H9 (cell line): Measurements from ENCODE around the gene MARCHF10. TPM values are rescaled to one million over a fixed set of nuclear protein-coding genes. Genes with fewer than 3 reads are reported as not detected.

Source experiments
- DNase-seq: peaks from one replicate; pipeline ENCODE4 v3.0.0-alpha.2; 2017
- H2AFZ ChIP-seq: one replicate; pipeline ENCODE4 v1.6.1; 2013; ENCODE audit warnings: mild to moderate bottlenecking, low read length, control low read depth, moderate library complexity
- H2AK5ac ChIP-seq: 2 replicates; pipeline ENCODE4 v1.6.1; 2013; ENCODE audit warnings: low read length, control low read depth, mixed read lengths; ENCODE audit not compliant: insufficient read length
- H2BK120ac ChIP-seq: one replicate; pipeline ENCODE4 v1.6.1; 2013; ENCODE audit warnings: low read depth, mild to moderate bottlenecking, low read length, control low read depth, inconsistent platforms; ENCODE audit not compliant: poor library complexity, severe bottlenecking
- H2BK12ac ChIP-seq: 2 replicates; pipeline ENCODE4 v1.6.1; 2013; ENCODE audit warnings: low read length, control low read depth, mixed read lengths, low read depth; ENCODE audit not compliant: insufficient read length
- H2BK15ac ChIP-seq: 2 replicates; pipeline ENCODE4 v1.6.1; 2013; ENCODE audit warnings: low read depth, low read length, control low read depth
- H2BK20ac ChIP-seq: one replicate; pipeline ENCODE4 v1.6.1; 2013; ENCODE audit warnings: low read depth, mild to moderate bottlenecking, low read length, control low read depth, inconsistent platforms; ENCODE audit not compliant: poor library complexity, severe bottlenecking
- H2BK5ac ChIP-seq: 2 replicates; pipeline ENCODE4 v1.6.1; 2013; ENCODE audit warnings: low read length, control low read depth, mixed read lengths; ENCODE audit not compliant: insufficient read length
- H3K14ac ChIP-seq: 2 replicates; pipeline ENCODE4 v1.6.1; 2013; ENCODE audit warnings: low read length, control low read depth; ENCODE audit not compliant: insufficient read depth
- H3K18ac ChIP-seq: 2 replicates; pipeline ENCODE4 v1.6.1; 2013; ENCODE audit warnings: low read depth, mild to moderate bottlenecking, mixed read lengths, low read length, control low read depth; ENCODE audit not compliant: insufficient read length
- H3K23ac ChIP-seq: 2 replicates; pipeline ENCODE4 v1.6.1; 2013; ENCODE audit warnings: low read length, control low read depth, mixed read lengths, low read depth; ENCODE audit not compliant: insufficient read length
- H3K23me2 ChIP-seq: 2 replicates; pipeline ENCODE4 v1.6.1; 2013; ENCODE audit warnings: low read depth, mild to moderate bottlenecking, mixed read lengths, low read length, control low read depth; ENCODE audit not compliant: insufficient read length, poor library complexity, severe bottlenecking
- H3K27ac ChIP-seq: 2 replicates; pipeline ENCODE4 v1.5.1; 2013; ENCODE audit warnings: low read length, control low read depth, mixed read lengths, low read depth; ENCODE audit not compliant: insufficient read length
- H3K27me3 ChIP-seq: 2 replicates; pipeline ENCODE4 v1.6.1; 2013; ENCODE audit warnings: low read length, control low read depth, inconsistent platforms; ENCODE audit not compliant: insufficient read depth
- H3K4ac ChIP-seq: 2 replicates; pipeline ENCODE4 v1.6.1; 2013; ENCODE audit warnings: low read depth, mild to moderate bottlenecking, control low read depth, inconsistent platforms, low read length, moderate library complexity
- H3K4me1 ChIP-seq: 2 replicates; pipeline ENCODE4 v1.6.1; 2013; ENCODE audit warnings: low read length, control low read depth, inconsistent platforms; ENCODE audit not compliant: insufficient read depth
- H3K4me2 ChIP-seq: 2 replicates; pipeline ENCODE4 v1.6.1; 2013; ENCODE audit warnings: low read length, control low read depth, mixed read lengths; ENCODE audit not compliant: insufficient read length, insufficient read depth
- H3K56ac ChIP-seq: 2 replicates; pipeline ENCODE4 v1.6.1; 2013; ENCODE audit warnings: low read depth, mild to moderate bottlenecking, mixed read lengths, low read length, control low read depth; ENCODE audit not compliant: insufficient read length
- H3K79me1 ChIP-seq: 2 replicates; pipeline ENCODE4 v1.6.1; 2013; ENCODE audit warnings: low read depth, mild to moderate bottlenecking, moderate library complexity, low read length, control low read depth, inconsistent platforms; ENCODE audit not compliant: insufficient read depth, poor library complexity, severe bottlenecking
- H3K79me2 ChIP-seq: 2 replicates; pipeline ENCODE4 v1.6.1; 2013; ENCODE audit warnings: low read length, control low read depth, inconsistent platforms; ENCODE audit not compliant: insufficient read depth
- H3K9ac ChIP-seq: 2 replicates; pipeline ENCODE4 v1.6.1; 2013; ENCODE audit warnings: low read length, control low read depth, mixed read lengths; ENCODE audit not compliant: insufficient read length; ENCODE audit errors: extremely low read depth
- H3K9me3 ChIP-seq: one replicate; pipeline ENCODE4 v1.6.1; 2013; ENCODE audit warnings: low read depth, low read length, inconsistent platforms; ENCODE audit not compliant: control insufficient read depth
- H3T11ph ChIP-seq: one replicate; pipeline ENCODE4 v1.6.1; 2013; ENCODE audit warnings: mild to moderate bottlenecking, low read length, control low read depth, inconsistent platforms
- H4K20me1 ChIP-seq: one replicate; pipeline ENCODE4 v1.6.1; 2013; ENCODE audit not compliant: control insufficient read depth, insufficient read length, insufficient read depth
- H4K5ac ChIP-seq: 2 replicates; pipeline ENCODE4 v1.6.1; 2013; ENCODE audit warnings: low read depth, mild to moderate bottlenecking, mixed read lengths, low read length, control low read depth; ENCODE audit not compliant: insufficient read length
- H4K8ac ChIP-seq: replicated peaks from 2 replicates; pipeline ENCODE4 v1.6.1; 2013; ENCODE audit warnings: low read length, control low read depth, mixed read lengths, low read depth; ENCODE audit not compliant: insufficient read length
- H4K91ac ChIP-seq: 2 replicates; pipeline ENCODE4 v1.6.1; 2013; ENCODE audit warnings: low read depth, mild to moderate bottlenecking, moderate library complexity, mixed read lengths, low read length, control low read depth; ENCODE audit not compliant: insufficient read length
- H3K27ac Mint-ChIP-seq, 3 experiments: 2 replicates in 2 of 3; 3 replicates in 1 of 3; pipeline ENCODE4 v1.8.0; 2020 to 2021; ENCODE audit warnings: mixed read lengths in 3 of 3, mild to moderate bottlenecking in 1 of 3, moderate library complexity in 1 of 3
- H3K27me3 Mint-ChIP-seq: 2 replicates; pipeline ENCODE4 v1.8.0; 2021; ENCODE audit warnings: low read depth, mild to moderate bottlenecking, moderate library complexity, mixed read lengths
- H3K36me3 Mint-ChIP-seq, 3 experiments: 2 replicates in 2 of 3; 3 replicates in 1 of 3; pipeline ENCODE4 v1.8.0; 2020 to 2021; ENCODE audit warnings: low read depth in 3 of 3, mixed read lengths in 3 of 3; ENCODE audit not compliant: insufficient read depth in 1 of 3
- H3K4me1 Mint-ChIP-seq, 2 experiments: 2 replicates each; pipeline ENCODE4 v1.8.0; 2020; ENCODE audit warnings: mixed read lengths in 2 of 2
- H3K4me3 Mint-ChIP-seq, 2 experiments: 2 replicates in 1 of 2; 3 replicates in 1 of 2; pipeline ENCODE4 v1.8.0; 2020 to 2021; ENCODE audit warnings: mild to moderate bottlenecking in 2 of 2, mixed read lengths in 2 of 2, moderate library complexity in 1 of 2
- H3K9me3 Mint-ChIP-seq, 2 experiments: 2 replicates in 1 of 2; 3 replicates in 1 of 2; pipeline ENCODE4 v1.8.0; 2020; ENCODE audit warnings: mild to moderate bottlenecking in 2 of 2, mixed read lengths in 2 of 2, moderate library complexity in 1 of 2
- WGBS: extraction: QIAGEN DNeasy Blood & Tissue Kit; methylation state at CpG from one replicate; pipeline ENCODE4 v1.1.7; 2013; ENCODE audit warnings: missing lambda C conversion rate, low lambda C conversion rate, mixed read lengths; ENCODE audit not compliant: insufficient read length; ENCODE audit errors: extremely low coverage; 5-methylcytosine and 5-hydroxymethylcytosine counted together
- total RNA-seq: library from RNA; stranded (reverse); gene quantifications from 2 replicates; pipeline ENCODE4 v1.2.1, GENCODE V29; 2021
- TF ChIP-seq, protein P1 (sequence below): fragments of 200-600 bp; sonication (generic); conservative IDR thresholded peaks from 3 replicates; pipeline ENCODE4 v1.8.0; 2021; ENCODE audit warnings: antibody characterized with exemption, mild to moderate bottlenecking

Gene MARCHF10
- total RNA-seq, 1 experiment from 2014 or later: not detected

GRCh38 chr17:62809656-62810055 lies 1.5 kb upstream of the MARCHF10 start:
- Histone ChIP-seq H2BK15ac (no peak overlapping the region), H3K27ac (no peak overlapping the region), H4K20me1 (no peaks in the 10 kb centered on the region), H3K79me1 (no peaks in the 10 kb centered on the region), H2BK5ac (no peak overlapping the region), H4K8ac (no peak overlapping the region), H3K4me1 (no peaks in the 10 kb centered on the region), H2BK12ac (no peak overlapping the region), H3K14ac (no peak overlapping the region), H2AFZ (no peak overlapping the region), H4K5ac (no peak overlapping the region), H3K56ac (no peak overlapping the region), H4K91ac (no peak overlapping the region), H3K4ac (no peak overlapping the region), H3K9me3 (no peaks in the 10 kb centered on the region), H3K23ac (no peak overlapping the region), H3K27me3 (no peaks in the 10 kb centered on the region), H2BK120ac (no peak overlapping the region), H3K79me2 (no peaks in the 10 kb centered on the region), H3K18ac (no peak overlapping the region), H3K23me2 (peaks cover 3% of the 10 kb centered on the region), H2BK20ac (no peak overlapping the region), H3T11ph (no peak overlapping the region), H2AK5ac (no peak overlapping the region), H3K4me2 (no peak overlapping the region), H3K9ac (no peak overlapping the region)
- Mint-ChIP-seq H3K4me3 (no peak overlapping the region), H3K36me3 (peaks cover 0 to 9% (median 4%) of the 10 kb centered on the region in 3 experiments; a peak in 5 of 7 replicates), H3K27ac (no peak overlapping the region), H3K9me3 (peaks cover 10% of the 10 kb centered on the region in 2 experiments; a peak in 4 of 5 replicates), H3K4me1 (peaks cover 16 to 24% of the 10 kb centered on the region in 2 experiments), H3K27me3 (peaks cover 2% of the 10 kb centered on the region)
- TF ChIP-seq, protein P1, sequence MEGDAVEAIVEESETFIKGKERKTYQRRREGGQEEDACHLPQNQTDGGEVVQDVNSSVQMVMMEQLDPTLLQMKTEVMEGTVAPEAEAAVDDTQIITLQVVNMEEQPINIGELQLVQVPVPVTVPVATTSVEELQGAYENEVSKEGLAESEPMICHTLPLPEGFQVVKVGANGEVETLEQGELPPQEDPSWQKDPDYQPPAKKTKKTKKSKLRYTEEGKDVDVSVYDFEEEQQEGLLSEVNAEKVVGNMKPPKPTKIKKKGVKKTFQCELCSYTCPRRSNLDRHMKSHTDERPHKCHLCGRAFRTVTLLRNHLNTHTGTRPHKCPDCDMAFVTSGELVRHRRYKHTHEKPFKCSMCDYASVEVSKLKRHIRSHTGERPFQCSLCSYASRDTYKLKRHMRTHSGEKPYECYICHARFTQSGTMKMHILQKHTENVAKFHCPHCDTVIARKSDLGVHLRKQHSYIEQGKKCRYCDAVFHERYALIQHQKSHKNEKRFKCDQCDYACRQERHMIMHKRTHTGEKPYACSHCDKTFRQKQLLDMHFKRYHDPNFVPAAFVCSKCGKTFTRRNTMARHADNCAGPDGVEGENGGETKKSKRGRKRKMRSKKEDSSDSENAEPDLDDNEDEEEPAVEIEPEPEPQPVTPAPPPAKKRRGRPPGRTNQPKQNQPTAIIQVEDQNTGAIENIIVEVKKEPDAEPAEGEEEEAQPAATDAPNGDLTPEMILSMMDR: no peak
- DNase-seq: no peak
- no CpG with 5 or more reads among the region's 4 CpGs for WGBS
